Coronary artery (tissue), 2 donors: Measurements from ENCODE around the gene SNX10.

Experiments
- DNase-seq: peaks from one replicate; pipeline ENCODE4 v3.0.0-alpha.2; 2017; ENCODE audit warnings: low spot score
- H3K27ac ChIP-seq, 2 donors: fragments of 200-600 bp; sonication (generic); one replicate each; pipeline ENCODE4 v1.5.1; 2016 to 2019
- H3K4me3 ChIP-seq: fragments of 200-600 bp; sonication (generic); 2 replicates; pipeline ENCODE4 v1.5.1; 2016; ENCODE audit warnings: mild to moderate bottlenecking, moderate library complexity
- CTCF ChIP-seq: fragments of 200-600 bp; sonication (generic); IDR thresholded peaks from one replicate; pipeline ENCODE4 v1.5.1; 2019; ENCODE audit warnings: antibody characterized with exemption

Gene SNX10

GRCh38 chr7:26275213-26275612 is 16.4 kb upstream of the SNX10 start:
- no peak for TF ChIP-seq CTCF
- DNase-seq = no peak
- H3K27ac ChIP-seq = no peak overlapping the region
- H3K4me3 ChIP-seq = no peak overlapping the region

DNA sequence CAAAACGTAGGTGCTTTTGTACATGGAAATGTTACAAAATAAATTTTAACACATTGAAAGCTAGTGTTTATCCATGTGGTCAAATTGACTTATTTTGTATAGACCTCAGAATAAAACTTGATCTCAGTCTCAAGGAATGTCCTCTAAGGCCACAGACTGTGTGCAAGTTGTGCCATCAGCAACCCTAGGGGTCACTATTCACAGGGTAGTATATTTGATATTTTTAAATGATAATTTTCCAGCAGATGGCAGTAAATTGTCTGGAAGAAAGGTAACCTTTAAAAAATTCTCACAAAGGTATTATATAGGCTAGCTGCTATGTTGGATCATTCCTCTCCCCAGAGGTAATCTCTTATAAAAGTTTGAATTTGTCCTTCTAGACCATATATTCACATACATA is 12.9 kb upstream of the SNX10 start:
- H3K4me3 ChIP-seq = no peak overlapping the region

GRCh38 chr7:26279405-26279804 is 12.3 kb upstream of the SNX10 start:
- no peak for TF ChIP-seq CTCF
- DNase-seq = no peak
- H3K27ac ChIP-seq = no peak overlapping the region
- no peak overlapping the region for H3K4me3 ChIP-seq

More for the DNA sequence above, 12.9 kb upstream of the SNX10 start:
- no peak for DNase-seq
- no peak overlapping the region for H3K27ac ChIP-seq
- no peak for TF ChIP-seq CTCF

DNA sequence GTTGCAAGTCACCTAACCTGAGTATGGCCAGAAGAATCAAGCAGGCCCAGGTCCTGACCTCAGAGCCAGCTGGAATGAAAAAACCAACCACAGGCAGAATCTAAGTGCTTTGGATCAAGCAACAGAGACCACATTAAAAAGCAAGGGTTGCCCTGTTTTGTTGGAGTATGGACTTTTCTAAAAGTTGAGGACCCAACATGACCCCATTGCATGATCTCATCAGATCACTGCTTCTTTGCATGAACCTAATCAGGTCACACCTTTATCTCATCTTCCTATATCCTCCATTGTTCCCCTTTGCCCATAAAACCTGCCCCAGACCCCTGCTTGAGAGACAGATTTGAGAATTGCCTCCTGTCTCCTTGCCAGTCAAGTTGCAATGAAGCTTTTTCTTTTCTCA is 11.6 kb upstream of the SNX10 start:
- DNase-seq = no peak
- Histone ChIP-seq H3K4me3 (no peak overlapping the region), H3K27ac (no peak overlapping the region)
- no peak for TF ChIP-seq CTCF

- no peak for TF ChIP-seq CTCF
Measured at GRCh38 chr7:26280723-26281122, 10.9 kb upstream of the SNX10 start.

GRCh38 chr7:26284477-26284876 is 7.2 kb upstream of the SNX10 start:
- Histone ChIP-seq H3K4me3 (no peak overlapping the region), H3K27ac (no peak overlapping the region)
- TF ChIP-seq CTCF = no peak
- no peak for DNase-seq

More at GRCh38 chr7:26280723-26281122, 10.9 kb upstream of the SNX10 start:
- no peak for DNase-seq
- Histone ChIP-seq H3K4me3 (no peak overlapping the region), H3K27ac (no peak overlapping the region)

DNA sequence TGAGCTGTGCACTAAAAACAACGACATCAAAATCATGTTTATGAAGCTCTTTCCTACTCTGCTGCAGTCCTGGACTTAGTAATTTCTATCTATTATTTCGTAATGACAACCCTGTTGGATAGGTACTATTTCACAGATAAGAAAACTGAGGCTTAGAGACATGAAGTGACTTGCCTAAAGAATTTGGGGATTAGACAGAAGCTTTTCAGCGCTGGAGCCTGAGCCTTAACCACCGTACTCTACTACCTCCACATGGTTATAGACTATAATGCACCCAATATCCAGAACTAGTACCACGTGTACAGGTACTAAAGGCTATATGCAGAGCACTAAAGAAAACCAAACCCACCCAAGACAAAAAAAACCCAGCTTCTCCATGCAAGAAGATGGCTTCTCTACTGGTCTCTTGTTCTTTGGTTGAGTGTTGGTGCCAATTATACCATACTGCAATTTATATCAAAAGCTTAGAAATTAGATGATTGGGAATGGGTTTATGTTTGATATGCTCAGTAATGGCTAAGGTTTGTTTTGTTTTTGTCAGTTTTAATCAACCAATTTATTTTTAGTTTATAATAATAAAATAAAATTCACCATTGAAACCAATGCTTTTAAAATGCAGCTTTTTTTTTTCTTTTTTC is 6.5 kb upstream of the SNX10 start:
- Histone ChIP-seq H3K4me3 (no peak overlapping the region), H3K27ac (no peak overlapping the region)
- no peak for DNase-seq
- no peak for TF ChIP-seq CTCF
